HL-60 (cell line): ENCODE measurements around the gene SMIM20.

Experiments
- DNase-seq, 2 experiments: peaks; one replicate each; pipeline ENCODE4 v3.0.0-alpha.2; 2010 to 2020; ENCODE audit warnings: low read depth in 1 of 2, low spot score in 1 of 2
- H3K27ac ChIP-seq: fragments of 250-450 bp; sonication (Bioruptor Pico); replicated peaks from 2 replicates; pipeline ENCODE4 v1.5.1; 2020; ENCODE audit warnings: mild to moderate bottlenecking, moderate library complexity
- H3K27me3 ChIP-seq: fragments of 250-450 bp; sonication (Bioruptor Pico); 2 replicates; pipeline ENCODE4 v1.5.1; 2021; ENCODE audit warnings: mild to moderate bottlenecking, moderate library complexity; ENCODE audit not compliant: insufficient read depth, poor library complexity, severe bottlenecking
- H3K4me3 ChIP-seq: replicated peaks from 2 replicates; pipeline ENCODE4 v1.5.1; 2011; ENCODE audit warnings: mild to moderate bottlenecking, control low read depth, low read length; ENCODE audit not compliant: insufficient read depth
- GABPA ChIP-seq: IDR thresholded peaks from 2 replicates; pipeline ENCODE4 v1.6.1; 2012; ENCODE audit warnings: low read depth
- POLR2AphosphoS5 ChIP-seq: IDR thresholded peaks from 2 replicates; pipeline ENCODE4 v1.6.1; 2012; ENCODE audit warnings: low read depth
- SPI1 ChIP-seq: IDR thresholded peaks from 2 replicates; pipeline ENCODE4 v1.6.1; 2012; ENCODE audit warnings: low read depth, mild to moderate bottlenecking, borderline replicate concordance
- TF ChIP-seq, protein P1 (sequence below): IDR thresholded peaks from one replicate; pipeline ENCODE4 v1.5.1; 2011; ENCODE audit warnings: low read length, control low read depth, inconsistent platforms; ENCODE audit not compliant: insufficient read depth
- TF ChIP-seq, protein P2 (sequence below): IDR thresholded peaks from 2 replicates; pipeline ENCODE4 v1.6.1; 2012; ENCODE audit warnings: low read depth; ENCODE audit not compliant: insufficient replicate concordance

SMIM20 gene

GRCh38 chr4:25972984-25973745 lies 59.1 kb downstream of the SMIM20 start:
- Histone ChIP-seq H3K27ac (no peak overlapping the region), H3K27me3 (no peaks in the 10 kb centered on the region), H3K4me3 (no peak overlapping the region)
- TF ChIP-seq, protein P1, sequence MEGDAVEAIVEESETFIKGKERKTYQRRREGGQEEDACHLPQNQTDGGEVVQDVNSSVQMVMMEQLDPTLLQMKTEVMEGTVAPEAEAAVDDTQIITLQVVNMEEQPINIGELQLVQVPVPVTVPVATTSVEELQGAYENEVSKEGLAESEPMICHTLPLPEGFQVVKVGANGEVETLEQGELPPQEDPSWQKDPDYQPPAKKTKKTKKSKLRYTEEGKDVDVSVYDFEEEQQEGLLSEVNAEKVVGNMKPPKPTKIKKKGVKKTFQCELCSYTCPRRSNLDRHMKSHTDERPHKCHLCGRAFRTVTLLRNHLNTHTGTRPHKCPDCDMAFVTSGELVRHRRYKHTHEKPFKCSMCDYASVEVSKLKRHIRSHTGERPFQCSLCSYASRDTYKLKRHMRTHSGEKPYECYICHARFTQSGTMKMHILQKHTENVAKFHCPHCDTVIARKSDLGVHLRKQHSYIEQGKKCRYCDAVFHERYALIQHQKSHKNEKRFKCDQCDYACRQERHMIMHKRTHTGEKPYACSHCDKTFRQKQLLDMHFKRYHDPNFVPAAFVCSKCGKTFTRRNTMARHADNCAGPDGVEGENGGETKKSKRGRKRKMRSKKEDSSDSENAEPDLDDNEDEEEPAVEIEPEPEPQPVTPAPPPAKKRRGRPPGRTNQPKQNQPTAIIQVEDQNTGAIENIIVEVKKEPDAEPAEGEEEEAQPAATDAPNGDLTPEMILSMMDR = no peak
- TF ChIP-seq SPI1 = no peak
- TF ChIP-seq GABPA = no peak
- no peak for TF ChIP-seq POLR2AphosphoS5
- TF ChIP-seq, protein P2, sequence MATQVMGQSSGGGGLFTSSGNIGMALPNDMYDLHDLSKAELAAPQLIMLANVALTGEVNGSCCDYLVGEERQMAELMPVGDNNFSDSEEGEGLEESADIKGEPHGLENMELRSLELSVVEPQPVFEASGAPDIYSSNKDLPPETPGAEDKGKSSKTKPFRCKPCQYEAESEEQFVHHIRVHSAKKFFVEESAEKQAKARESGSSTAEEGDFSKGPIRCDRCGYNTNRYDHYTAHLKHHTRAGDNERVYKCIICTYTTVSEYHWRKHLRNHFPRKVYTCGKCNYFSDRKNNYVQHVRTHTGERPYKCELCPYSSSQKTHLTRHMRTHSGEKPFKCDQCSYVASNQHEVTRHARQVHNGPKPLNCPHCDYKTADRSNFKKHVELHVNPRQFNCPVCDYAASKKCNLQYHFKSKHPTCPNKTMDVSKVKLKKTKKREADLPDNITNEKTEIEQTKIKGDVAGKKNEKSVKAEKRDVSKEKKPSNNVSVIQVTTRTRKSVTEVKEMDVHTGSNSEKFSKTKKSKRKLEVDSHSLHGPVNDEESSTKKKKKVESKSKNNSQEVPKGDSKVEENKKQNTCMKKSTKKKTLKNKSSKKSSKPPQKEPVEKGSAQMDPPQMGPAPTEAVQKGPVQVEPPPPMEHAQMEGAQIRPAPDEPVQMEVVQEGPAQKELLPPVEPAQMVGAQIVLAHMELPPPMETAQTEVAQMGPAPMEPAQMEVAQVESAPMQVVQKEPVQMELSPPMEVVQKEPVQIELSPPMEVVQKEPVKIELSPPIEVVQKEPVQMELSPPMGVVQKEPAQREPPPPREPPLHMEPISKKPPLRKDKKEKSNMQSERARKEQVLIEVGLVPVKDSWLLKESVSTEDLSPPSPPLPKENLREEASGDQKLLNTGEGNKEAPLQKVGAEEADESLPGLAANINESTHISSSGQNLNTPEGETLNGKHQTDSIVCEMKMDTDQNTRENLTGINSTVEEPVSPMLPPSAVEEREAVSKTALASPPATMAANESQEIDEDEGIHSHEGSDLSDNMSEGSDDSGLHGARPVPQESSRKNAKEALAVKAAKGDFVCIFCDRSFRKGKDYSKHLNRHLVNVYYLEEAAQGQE = no peak
- no peak for DNase-seq

DNA sequence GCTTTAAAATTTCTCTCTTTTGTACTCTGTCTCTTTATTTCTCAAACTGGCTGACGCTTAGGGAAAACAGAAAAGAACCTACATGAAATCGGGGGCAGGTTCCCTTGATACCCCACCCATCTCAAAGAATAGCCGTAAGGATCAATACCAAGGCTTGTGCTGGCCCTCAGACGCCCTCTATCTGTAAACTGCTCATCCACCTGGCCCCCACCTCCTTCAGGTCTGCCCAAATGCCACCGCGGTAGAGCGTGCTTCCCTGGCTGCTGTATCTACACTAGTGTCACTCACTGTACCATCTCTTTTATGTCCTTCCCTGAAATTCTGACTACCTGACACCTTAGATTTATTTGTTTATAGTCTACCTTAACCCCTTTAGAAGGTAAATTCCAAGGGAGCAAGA lies 62.8 kb downstream of the SMIM20 start:
- TF ChIP-seq GABPA = no peak
- TF ChIP-seq SPI1 = no peak
- TF ChIP-seq, protein P2 = no peak
- TF ChIP-seq, protein P1 = no peak
- TF ChIP-seq POLR2AphosphoS5 = no peak
- no peak overlapping the region for H3K27ac ChIP-seq
- no peak for DNase-seq
- H3K27me3 ChIP-seq = no peaks in the 10 kb centered on the region
- H3K4me3 ChIP-seq = no peak overlapping the region

GRCh38 chr4:25977397-25978170 lies 63.6 kb downstream of the SMIM20 start:
- TF ChIP-seq, protein P2 = no peak
- TF ChIP-seq, protein P1 = no peak
- no peak overlapping the region for H3K27ac ChIP-seq
- no peak overlapping the region for H3K4me3 ChIP-seq
- no peak for DNase-seq
- H3K27me3 ChIP-seq = no peaks in the 10 kb centered on the region
